ENCODE data around the gene ADI1. TPM values are rescaled to one million over a fixed set of nuclear protein-coding genes. Genes with fewer than 3 reads are reported as not detected.

ADI1 gene
- total and polyA plus RNA-seq, 2 of the 4 experiments (the other 2 are of a cell fraction), result 43.2 to 46.0 TPM

DNA sequence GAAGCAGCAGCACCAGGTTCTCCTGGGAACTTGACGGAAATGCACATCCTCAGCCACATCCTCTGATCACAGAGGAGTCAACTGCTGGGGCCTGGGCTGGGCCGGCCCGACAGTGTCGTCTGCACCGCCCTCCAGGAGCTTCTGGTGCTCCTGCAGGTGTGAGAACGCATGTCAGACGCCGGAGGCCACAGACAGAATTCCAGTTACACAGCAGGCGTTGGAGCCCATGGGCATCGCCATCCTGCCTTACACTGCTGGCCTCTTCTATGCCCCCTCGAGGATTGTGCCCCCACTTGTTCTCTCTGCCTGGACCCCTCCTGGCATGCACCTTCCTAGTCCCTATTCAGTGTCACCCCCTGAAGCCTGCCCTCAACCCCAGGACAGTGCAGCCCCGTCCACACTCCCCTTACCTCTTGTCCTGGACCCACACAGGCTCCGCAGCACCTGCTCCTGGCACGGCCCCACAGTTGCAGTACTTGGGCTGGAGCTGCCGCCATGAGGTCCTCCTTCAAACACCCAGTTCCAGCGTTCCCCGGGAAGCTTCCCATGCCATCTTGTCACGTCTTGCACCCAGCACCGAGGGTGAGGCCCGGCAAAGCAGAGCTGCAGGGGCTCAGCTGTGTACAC, 37.5 kb downstream of the ADI1 start:
- ChIA-PET CTCF (no interaction called here), POLR2A (ENCODE audit: unreplicated experiment) (no interaction called here)
- DNase-seq (no peak), ATAC-seq (ENCODE audit: low read depth) (no peak)
- H3K14ac ChIP-seq (replicated peaks; ENCODE audit: low read depth, low read length), result no peak overlapping the region
- H3K4me1 ChIP-seq (ENCODE audit: control insufficient read depth, insufficient read depth, low read length), result no peaks in the 10 kb centered on the region
- H2BK15ac ChIP-seq (ENCODE audit: low read depth, low read length), result no peak overlapping the region
- dilution Hi-C loops (cut with HindIII; ENCODE audit: low sequenced_read_pairs, unreplicated experiment) (no loop called here), intact Hi-C loops (cut with micrococcal nuclease) (no loop called here), in situ Hi-C loops (cut with MboI; ENCODE audit: low sequenced_read_pairs) (no loop called here)
- no peak overlapping the region for H4K91ac ChIP-seq (ENCODE audit: insufficient read depth, low read depth, low read length)
- no peaks in the 10 kb centered on the region for H4K20me1 ChIP-seq (ENCODE audit: insufficient read depth, low read length)
- H3K23ac ChIP-seq (ENCODE audit: low read depth, low read length), result no peak overlapping the region
- H2AK5ac ChIP-seq (ENCODE audit: low read depth, low read length), result no peak overlapping the region
- WGBS, 2 experiments (ENCODE audit: extremely low coverage in 2 of 2, insufficient read length in 1 of 2), result 93% methylated on average over 18 of the region's 20 CpGs; no CpG with 5 or more reads in 1 of the 2 experiments
- H3K4ac ChIP-seq (ENCODE audit: low read depth, low read length), result no peak overlapping the region
- H2BK5ac ChIP-seq (ENCODE audit: low read depth, low read length, poor library complexity, severe bottlenecking), result no peak overlapping the region
- H3K27me3 ChIP-seq (ENCODE audit: control insufficient read depth, insufficient read depth, low read length), result no peaks in the 10 kb centered on the region
- no peak overlapping the region for H3K27ac ChIP-seq (ENCODE audit: insufficient read depth, low read length)
- BruUV-seq (replicated peaks), result no TSS peak
- H3K4me2 ChIP-seq (ENCODE audit: low read depth, low read length), result no peak overlapping the region
- H2AK9ac ChIP-seq (replicated peaks; ENCODE audit: low read depth, low read length, poor library complexity), result no peak overlapping the region
- peaks cover 32% of the 10 kb centered on the region for H3K36me3 ChIP-seq (ENCODE audit: control insufficient read depth, insufficient read depth, low read length)
- H2BK20ac ChIP-seq (ENCODE audit: low read depth, low read length), result no peak overlapping the region
- H4K5ac ChIP-seq (ENCODE audit: low read depth, low read length), result no peak overlapping the region
- TF ChIP-seq BHLHE40 (IDR thresholded peaks at IDR 0.05; ENCODE audit: low read depth, low read length) (no peak), CHD1 (IDR thresholded peaks at IDR 0.05; ENCODE audit: low read depth, low read length) (no peak), NFE2L2 (IDR thresholded peaks at IDR 0.05; ENCODE audit: low read depth, low read length) (no peak), RCOR1 (IDR thresholded peaks at IDR 0.05; ENCODE audit: insufficient replicate concordance, low read length) (no peak), RAD21 (IDR thresholded peaks at IDR 0.05; ENCODE audit: low read length) (no peak), MAZ (IDR thresholded peaks at IDR 0.05; ENCODE audit: borderline replicate concordance, low read depth, low read length) (no peak), CTCF (conservative IDR thresholded peaks at IDR 0.05; ENCODE audit: low read depth, low read length) (no peak), POLR2A (IDR thresholded peaks at IDR 0.05; ENCODE audit: low read depth, low read length) (no peak), USF2 (IDR thresholded peaks at IDR 0.05; ENCODE audit: low read depth, low read length) (no peak), ELK1 (IDR thresholded peaks at IDR 0.05; ENCODE audit: borderline replicate concordance, low read depth, low read length) (no peak), RFX5 (IDR thresholded peaks at IDR 0.05; ENCODE audit: low read depth, low read length) (no peak), SMC3 (IDR thresholded peaks at IDR 0.05; ENCODE audit: low read depth, low read length) (no peak), FOS (IDR thresholded peaks at IDR 0.05; ENCODE audit: low read depth, low read length) (no peak), MAFK (IDR thresholded peaks at IDR 0.05; ENCODE audit: low read depth, low read length) (no peak), MXI1 (IDR thresholded peaks at IDR 0.05; ENCODE audit: borderline replicate concordance, low read depth, low read length) (no peak), CEBPB (IDR thresholded peaks at IDR 0.05; ENCODE audit: low read depth, low read length) (no peak)
- no peak overlapping the region for H3K18ac ChIP-seq (ENCODE audit: low read depth, low read length)
- no peaks in the 10 kb centered on the region for H3K9me1 ChIP-seq (ENCODE audit: insufficient read depth, low read length)
- no peak overlapping the region for H4K8ac ChIP-seq (ENCODE audit: low read depth in 2 of 2, low read length in 2 of 2)
- no peak overlapping the region for H3K9ac ChIP-seq (ENCODE audit: low read depth, low read length)
- no peak overlapping the region for H3K4me3 ChIP-seq (ENCODE audit: insufficient read depth, low read depth, low read length)
- no peak overlapping the region for H2AFZ ChIP-seq (replicated peaks; ENCODE audit: low read length, poor library complexity)
- H2BK120ac ChIP-seq (ENCODE audit: low read depth, low read length), result no peak overlapping the region
- no peaks in the 10 kb centered on the region for H3K9me3 ChIP-seq (ENCODE audit: control insufficient read depth, insufficient read depth, low read length)
- peaks cover 0 to 1% of the 10 kb centered on the region in 2 experiments; a peak in 1 of 4 replicates for H3K79me1 ChIP-seq (ENCODE audit: low read depth in 1 of 2, low read length in 2 of 2)
- no peak overlapping the region for H3K56ac ChIP-seq (ENCODE audit: extremely low read depth, insufficient read depth, low read length)

Measured in IMR-90 (cell line).